HL-60 (cell line): ENCODE measurements around the gene HIGD2A.

ENCODE experiments used
- DNase-seq, 2 experiments: peaks; one replicate each; pipeline ENCODE4 v3.0.0-alpha.2; 2010 to 2020; ENCODE audit warnings: low read depth in 1 of 2, low spot score in 1 of 2
- H3K27ac ChIP-seq: fragments of 250-450 bp; sonication (Bioruptor Pico); replicated peaks from 2 replicates; pipeline ENCODE4 v1.5.1; 2020; ENCODE audit warnings: mild to moderate bottlenecking, moderate library complexity
- H3K27me3 ChIP-seq: fragments of 250-450 bp; sonication (Bioruptor Pico); 2 replicates; pipeline ENCODE4 v1.5.1; 2021; ENCODE audit warnings: mild to moderate bottlenecking, moderate library complexity; ENCODE audit not compliant: insufficient read depth, poor library complexity, severe bottlenecking
- H3K4me3 ChIP-seq: replicated peaks from 2 replicates; pipeline ENCODE4 v1.5.1; 2011; ENCODE audit warnings: mild to moderate bottlenecking, control low read depth, low read length; ENCODE audit not compliant: insufficient read depth
- CTCF ChIP-seq: IDR thresholded peaks from one replicate; pipeline ENCODE4 v1.5.1; 2011; ENCODE audit warnings: low read length, control low read depth, inconsistent platforms; ENCODE audit not compliant: insufficient read depth
- GABPA ChIP-seq: IDR thresholded peaks from 2 replicates; pipeline ENCODE4 v1.6.1; 2012; ENCODE audit warnings: low read depth
- POLR2AphosphoS5 ChIP-seq: IDR thresholded peaks from 2 replicates; pipeline ENCODE4 v1.6.1; 2012; ENCODE audit warnings: low read depth
- REST ChIP-seq: IDR thresholded peaks from 2 replicates; pipeline ENCODE4 v1.6.1; 2012; ENCODE audit warnings: low read depth; ENCODE audit not compliant: insufficient replicate concordance
- SPI1 ChIP-seq: IDR thresholded peaks from 2 replicates; pipeline ENCODE4 v1.6.1; 2012; ENCODE audit warnings: low read depth, mild to moderate bottlenecking, borderline replicate concordance

Gene HIGD2A

GRCh38 chr5:176410486-176411180 is 22.1 kb downstream of the HIGD2A start:
- no peak overlapping the region for H3K4me3 ChIP-seq
- DNase-seq, result no peak
- no peak overlapping the region for H3K27ac ChIP-seq
- H3K27me3 ChIP-seq, result no peaks in the 10 kb centered on the region
- TF ChIP-seq POLR2AphosphoS5, result no peak

- H3K27me3 ChIP-seq, result no peaks in the 10 kb centered on the region
- no peak for DNase-seq
- TF ChIP-seq CTCF (no peak), SPI1 (no peak), REST (no peak), POLR2AphosphoS5 (no peak), GABPA (no peak)
- no peak overlapping the region for H3K27ac ChIP-seq
- no peak overlapping the region for H3K4me3 ChIP-seq
Measured at GRCh38 chr5:176412517-176413254, 24.1 kb downstream of the HIGD2A start.

- TF ChIP-seq POLR2AphosphoS5, result no peak
- TF ChIP-seq GABPA, result no peak
- no peak for TF ChIP-seq REST
- no peak for TF ChIP-seq SPI1
- TF ChIP-seq CTCF, result no peak
- Histone ChIP-seq H3K4me3 (no peak overlapping the region), H3K27me3 (no peaks in the 10 kb centered on the region), H3K27ac (no peak overlapping the region)
- DNase-seq, result no peak
Measured at GRCh38 chr5:176413255-176413565, 24.7 kb downstream of the HIGD2A start.

- H3K4me3 ChIP-seq, result no peak overlapping the region
- H3K27ac ChIP-seq, result no peak overlapping the region
- TF ChIP-seq POLR2AphosphoS5 (no peak), CTCF (no peak), REST (no peak), SPI1 (no peak), GABPA (no peak)
- no peaks in the 10 kb centered on the region for H3K27me3 ChIP-seq
- no peak for DNase-seq
Measured at GRCh38 chr5:176413709-176414191, 25.2 kb downstream of the HIGD2A start.
